Measurements from ENCODE around the gene HJV.
"Not testable (repeated sequence)": the region's sequence is repeated elsewhere in the genome, so short reads cannot be mapped to it uniquely, and the experiment has no call there.

The HJV gene

GRCh38 chr1:146021622-146022402 is at the start of gene HJV:
Gene HJV (minus strand): TSS chr1:146021735. CDS start chr1:146020231, 1,504 bp downstream.
- DNase-seq (ENCODE audit: low spot score), result no peak

GRCh38 chr1:146059148-146059547 is 37.6 kb upstream of the HJV start:
- not testable (repeated sequence) for DNase-seq (ENCODE audit: low spot score)

- DNase-seq (ENCODE audit: low spot score), result peak; percentile 89
Observed at GRCh38 chr1:146051852-146052676, 30.5 kb upstream of the HJV start.

GRCh38 chr1:146051452-146051851 is 29.9 kb upstream of the HJV start:
- no peak for DNase-seq (ENCODE audit: low spot score)

- not testable (repeated sequence) for DNase-seq (ENCODE audit: low spot score)
Observed at GRCh38 chr1:146050652-146050963, 29.1 kb upstream of the HJV start.

- DNase-seq (ENCODE audit: low spot score), result not testable (repeated sequence)
Observed at GRCh38 chr1:146049866-146050651, 28.5 kb upstream of the HJV start.

- DNase-seq (ENCODE audit: low spot score), result no peak
Observed at GRCh38 chr1:146049436-146049835, 27.9 kb upstream of the HJV start.

GRCh38 chr1:146048514-146049115 is 27.1 kb upstream of the HJV start:
- DNase-seq (ENCODE audit: low spot score), result not testable (repeated sequence)

GRCh38 chr1:146046664-146047063 is 25.1 kb upstream of the HJV start:
- no peak for DNase-seq (ENCODE audit: low spot score)

GRCh38 chr1:146039844-146040194 is 18.3 kb upstream of the HJV start:
- DNase-seq (ENCODE audit: low spot score), result no peak

- DNase-seq (ENCODE audit: low spot score), result peak; percentile 80
Observed at GRCh38 chr1:146036965-146037646, 15.6 kb upstream of the HJV start.

GRCh38 chr1:146036241-146036964 is 14.9 kb upstream of the HJV start:
- DNase-seq (ENCODE audit: low spot score), result peak; percentile 67

GRCh38 chr1:146035048-146035423 is 13.5 kb upstream of the HJV start:
- DNase-seq (ENCODE audit: low spot score), result no peak

- peak; percentile 58 for DNase-seq (ENCODE audit: low spot score)
Observed at GRCh38 chr1:146032631-146033219, 11.2 kb upstream of the HJV start.

- no peak for DNase-seq (ENCODE audit: low spot score)
Observed at GRCh38 chr1:146031476-146031875, 9.9 kb upstream of the HJV start.

- DNase-seq (ENCODE audit: low spot score), result no peak
Observed at GRCh38 chr1:146029117-146029516, 7.6 kb upstream of the HJV start.

GRCh38 chr1:146026650-146027049 is 5.1 kb upstream of the HJV start:
- not testable (repeated sequence) for DNase-seq (ENCODE audit: low spot score)

- not testable (repeated sequence) for DNase-seq (ENCODE audit: low spot score)
Observed at GRCh38 chr1:146025787-146026495, 4.4 kb upstream of the HJV start.

GRCh38 chr1:146022403-146023127 is 1.0 kb upstream of the HJV start:
- no peak for DNase-seq (ENCODE audit: low spot score)
